ENCODE measurements around the gene EML2.

The EML2 gene

GRCh38 chr19:45681391-45682015 is 42.3 kb upstream of the EML2 start (continued):
- TF ChIP-seq ZNF148 (tag by site-specific recombination; IDR thresholded peaks at IDR 0.05; ENCODE audit: borderline replicate concordance), result no peak
- peak; percentile 59; the same call in 1 of the 2 replicates for TF ChIP-seq SP7 (tag by site-specific recombination; IDR thresholded peaks at IDR 0.05)
- no peak for TF ChIP-seq ZNF514 (tag by site-specific recombination; IDR thresholded peaks at IDR 0.05)
- no peak for TF ChIP-seq ZNF529 (tag by site-specific recombination; IDR thresholded peaks at IDR 0.05; ENCODE audit: insufficient replicate concordance)
- TF ChIP-seq PATZ1 (tag by site-specific recombination; IDR thresholded peaks at IDR 0.05), result peak; percentile 82
- no peak for TF ChIP-seq ZNF175 (tag by site-specific recombination; IDR thresholded peaks at IDR 0.05)
- peak; percentile 75 for TF ChIP-seq ZNF341 (tag by site-specific recombination; IDR thresholded peaks at IDR 0.05; ENCODE audit: low read depth)
- no peak for TF ChIP-seq HOXD13 (CRISPR knock-in tag; IDR thresholded peaks at IDR 0.05; ENCODE audit: borderline replicate concordance)
- no peak for TF ChIP-seq ZNF768 (tag by site-specific recombination; IDR thresholded peaks at IDR 0.05)
- TF ChIP-seq BCL6B (tag by site-specific recombination; IDR thresholded peaks at IDR 0.05), result no peak
- no peak for TF ChIP-seq PRDM4 (tag by site-specific recombination; IDR thresholded peaks at IDR 0.05)
- TF ChIP-seq OVOL3 (tag by site-specific recombination; IDR thresholded peaks at IDR 0.05), result no peak
- TF ChIP-seq ZNF639 (tag by site-specific recombination; IDR thresholded peaks at IDR 0.05), result no peak
- no peak for TF ChIP-seq MYNN (tag by site-specific recombination; IDR thresholded peaks at IDR 0.05; ENCODE audit: borderline replicate concordance)
- TF ChIP-seq ZNF433 (tag by site-specific recombination; IDR thresholded peaks at IDR 0.05; ENCODE audit: low read depth), result no peak
- peak; percentile 93 for TF ChIP-seq ZSCAN30 (tag by site-specific recombination; IDR thresholded peaks at IDR 0.05)
- TF ChIP-seq GLI2 (tag by site-specific recombination; IDR thresholded peaks at IDR 0.05; ENCODE audit: borderline replicate concordance, low read depth), result no peak
- TF ChIP-seq ZBTB6 (tag by site-specific recombination; IDR thresholded peaks at IDR 0.05), result no peak
- no peak for TF ChIP-seq ZNF76 (tag by site-specific recombination; IDR thresholded peaks at IDR 0.05; ENCODE audit: borderline replicate concordance, low read depth)
- no peak for TF ChIP-seq ZNF37A (tag by site-specific recombination; IDR thresholded peaks at IDR 0.05)
- TF ChIP-seq SP3 (tag by site-specific recombination; IDR thresholded peaks at IDR 0.05), result peak; percentile 66
- TF ChIP-seq ZNF692 (tag by site-specific recombination; IDR thresholded peaks at IDR 0.05), result peak; percentile 77; the same call in 1 of the 2 replicates
- no peak for TF ChIP-seq ZNF239 (tag by site-specific recombination; IDR thresholded peaks at IDR 0.05)
- no peak for TF ChIP-seq ZNF449 (tag by site-specific recombination; IDR thresholded peaks at IDR 0.05)
- TF ChIP-seq ZNF785 (tag by site-specific recombination; IDR thresholded peaks at IDR 0.05), result no peak
- peak; percentile 70; the same call in 1 of the 2 replicates for TF ChIP-seq KLF8 (tag by site-specific recombination; IDR thresholded peaks at IDR 0.05)
